ENCODE results near the gene PTPRN.

The PTPRN gene

GRCh38 chr2:219252900-219253752 lies 56.1 kb downstream of the PTPRN start, which contains the start of gene TUBA4B:
Gene TUBA4B, plus strand, starts transcription at chr2:219253243. Its CDS starts 165 bp downstream, at chr2:219253408.
- peaks cover 69% of the 10 kb centered on the region in 2 experiments for H3K4me1 ChIP-seq (ENCODE audit: control insufficient read depth in 1 of 2, insufficient read depth in 1 of 2, low read depth in 1 of 2, low read length in 1 of 2)
- no peaks in the 10 kb centered on the region for H3K9me3 ChIP-seq
- peak within 1 kb of the TSS; percentile 95 for H3K27ac ChIP-seq
- peak within 1 kb of the TSS; percentile 96 to 99 for H3K4me3 ChIP-seq (ENCODE audit: low read depth in 1 of 2, low read length in 1 of 2)
- no peaks in the 10 kb centered on the region for H3K27me3 ChIP-seq
- peaks cover 40% of the 10 kb centered on the region for H3K36me3 ChIP-seq
- TF ChIP-seq, protein P1, sequence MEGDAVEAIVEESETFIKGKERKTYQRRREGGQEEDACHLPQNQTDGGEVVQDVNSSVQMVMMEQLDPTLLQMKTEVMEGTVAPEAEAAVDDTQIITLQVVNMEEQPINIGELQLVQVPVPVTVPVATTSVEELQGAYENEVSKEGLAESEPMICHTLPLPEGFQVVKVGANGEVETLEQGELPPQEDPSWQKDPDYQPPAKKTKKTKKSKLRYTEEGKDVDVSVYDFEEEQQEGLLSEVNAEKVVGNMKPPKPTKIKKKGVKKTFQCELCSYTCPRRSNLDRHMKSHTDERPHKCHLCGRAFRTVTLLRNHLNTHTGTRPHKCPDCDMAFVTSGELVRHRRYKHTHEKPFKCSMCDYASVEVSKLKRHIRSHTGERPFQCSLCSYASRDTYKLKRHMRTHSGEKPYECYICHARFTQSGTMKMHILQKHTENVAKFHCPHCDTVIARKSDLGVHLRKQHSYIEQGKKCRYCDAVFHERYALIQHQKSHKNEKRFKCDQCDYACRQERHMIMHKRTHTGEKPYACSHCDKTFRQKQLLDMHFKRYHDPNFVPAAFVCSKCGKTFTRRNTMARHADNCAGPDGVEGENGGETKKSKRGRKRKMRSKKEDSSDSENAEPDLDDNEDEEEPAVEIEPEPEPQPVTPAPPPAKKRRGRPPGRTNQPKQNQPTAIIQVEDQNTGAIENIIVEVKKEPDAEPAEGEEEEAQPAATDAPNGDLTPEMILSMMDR (IDR thresholded peaks at IDR 0.05), result no peak

GRCh38 chr2:219252570-219252899 lies 56.7 kb downstream of the PTPRN start:
- Histone ChIP-seq H3K9me3 (no peaks in the 10 kb centered on the region), H3K27ac (peak overlapping the region; percentile 95), H3K4me3 (ENCODE audit: low read depth in 1 of 2, low read length in 1 of 2) (peak overlapping the region; percentile 96 to 99), H3K27me3 (no peaks in the 10 kb centered on the region), H3K36me3 (peaks cover 41% of the 10 kb centered on the region), H3K4me1 (ENCODE audit: control insufficient read depth in 1 of 2, insufficient read depth in 1 of 2, low read depth in 1 of 2, low read length in 1 of 2) (peaks cover 69% of the 10 kb centered on the region in 2 experiments)
- TF ChIP-seq, protein P1 (IDR thresholded peaks at IDR 0.05), result no peak

- TF ChIP-seq, protein P1 (IDR thresholded peaks at IDR 0.05), result no peak
- no peaks in the 10 kb centered on the region for H3K27me3 ChIP-seq
- H3K9me3 ChIP-seq, result no peaks in the 10 kb centered on the region
- H3K36me3 ChIP-seq, result peaks cover 41% of the 10 kb centered on the region
- H3K4me1 ChIP-seq (ENCODE audit: control insufficient read depth in 1 of 2, insufficient read depth in 1 of 2, low read depth in 1 of 2, low read length in 1 of 2), result peaks cover 71 to 73% of the 10 kb centered on the region in 2 experiments
- H3K4me3 ChIP-seq (ENCODE audit: low read depth in 1 of 2, low read length in 1 of 2), result peak overlapping the region; percentile 96 to 99
- peak overlapping the region; percentile 95 for H3K27ac ChIP-seq
Measured at GRCh38 chr2:219252084-219252483, 57.1 kb downstream of the PTPRN start.

- TF ChIP-seq, protein P1 (IDR thresholded peaks at IDR 0.05), result no peak
- no peaks in the 10 kb centered on the region for H3K27me3 ChIP-seq
- H3K4me1 ChIP-seq (ENCODE audit: control insufficient read depth in 1 of 2, insufficient read depth in 1 of 2, low read depth in 1 of 2, low read length in 1 of 2), result peaks cover 75 to 77% of the 10 kb centered on the region in 2 experiments
- H3K27ac ChIP-seq, result peak overlapping the region; percentile 95
- no peaks in the 10 kb centered on the region for H3K9me3 ChIP-seq
- peaks cover 41% of the 10 kb centered on the region for H3K36me3 ChIP-seq
- H3K4me3 ChIP-seq (ENCODE audit: low read depth in 1 of 2, low read length in 1 of 2), result peak overlapping the region; percentile 96 to 99
Measured at GRCh38 chr2:219251656-219252055, 57.5 kb downstream of the PTPRN start.

- peaks cover 41% of the 10 kb centered on the region for H3K36me3 ChIP-seq
- TF ChIP-seq, protein P1 (IDR thresholded peaks at IDR 0.05), result no peak
- H3K4me1 ChIP-seq (ENCODE audit: control insufficient read depth in 1 of 2, insufficient read depth in 1 of 2, low read depth in 1 of 2, low read length in 1 of 2), result peaks cover 79 to 80% of the 10 kb centered on the region in 2 experiments
- peak overlapping the region; percentile 95 for H3K27ac ChIP-seq
- H3K9me3 ChIP-seq, result no peaks in the 10 kb centered on the region
- peak overlapping the region; percentile 96 to 99 for H3K4me3 ChIP-seq (ENCODE audit: low read depth in 1 of 2, low read length in 1 of 2)
- no peaks in the 10 kb centered on the region for H3K27me3 ChIP-seq
Measured at GRCh38 chr2:219250049-219250781, 59.0 kb downstream of the PTPRN start.
